Subcutaneous adipose tissue (tissue), 4 donors: ENCODE results near the gene RFX2. TPM values are rescaled to one million over a fixed set of nuclear protein-coding genes. Genes with fewer than 3 reads are reported as not detected.

Experiments
- CTCF ChIP-seq: fragments of 450-650 bp; IDR thresholded peaks from one replicate; pipeline ENCODE4 v1.5.1; 2016; ENCODE audit warnings: low read depth, mild to moderate bottlenecking, control low read depth, antibody characterized with exemption, moderate library complexity
- total RNA-seq, 4 donors: library from RNA; depleted of rRNA; stranded (reverse); fragments of >200 nt; gene quantifications; one replicate each; pipeline ENCODE4 v1.1.0, GENCODE V29; 2016

Gene RFX2
- total RNA-seq, 4 donors from 2014 or later = 2.9 to 8.9 (median 7.2) TPM

- TF ChIP-seq CTCF = no peak
These were observed 131.4 kb downstream of the RFX2 start for GRCh38 chr19:5978606-5979552.

GRCh38 chr19:5977785-5978605 lies 132.3 kb downstream of the RFX2 start, which contains the start of gene RANBP3:
Gene RANBP3, minus strand, starts transcription at chr19:5978140. Its CDS starts 58 bp downstream, at chr19:5978082.
- no peak for TF ChIP-seq CTCF

- TF ChIP-seq CTCF = no peak
These were observed 133.0 kb downstream of the RFX2 start for GRCh38 chr19:5977222-5977784.

- TF ChIP-seq CTCF = no peak
These were observed 133.5 kb downstream of the RFX2 start for GRCh38 chr19:5976768-5977167.

GRCh38 chr19:5975388-5975728 lies 134.9 kb downstream of the RFX2 start:
- TF ChIP-seq CTCF = no peak

- TF ChIP-seq CTCF = no peak
These were observed 135.4 kb downstream of the RFX2 start for GRCh38 chr19:5974721-5975387.
